ENCODE results near the gene ZNF329. TPM values are rescaled to one million over a fixed set of nuclear protein-coding genes. Genes with fewer than 3 reads are reported as not detected.

ZNF329 gene
- polyA plus RNA-seq, 2 of the 4 experiments (the other 2 are of a cell fraction), result 2.7 to 5.7 TPM

DNA sequence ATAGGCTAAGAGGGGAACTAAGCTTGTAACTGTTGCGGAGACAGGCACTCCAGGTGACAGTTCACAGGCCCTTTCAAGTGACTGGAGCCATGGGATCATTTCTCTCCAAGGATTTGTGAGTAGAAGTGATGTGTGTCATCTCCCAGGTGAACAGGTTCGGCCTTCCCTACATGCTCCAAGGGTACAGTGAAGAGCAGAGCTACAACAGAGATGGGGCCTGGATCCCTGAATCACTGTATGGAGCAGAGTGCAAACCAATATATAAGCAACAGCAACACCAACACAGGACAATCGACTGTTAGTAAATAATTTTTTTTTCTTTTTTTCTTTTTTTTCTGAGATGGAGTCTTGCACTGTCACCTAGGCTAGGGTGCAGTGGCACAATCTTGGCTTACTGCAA lies 67.6 kb downstream of the ZNF329 start:
- no peak overlapping the region for H3K4me2 ChIP-seq
- peaks cover 87% of the 10 kb centered on the region for H3K9me3 ChIP-seq
- no peaks in the 10 kb centered on the region for H3K4me1 ChIP-seq
- H3K27ac ChIP-seq, result no peak overlapping the region
- FAIRE-seq (no peak), ATAC-seq (no peak), DNase-seq (ENCODE audit: low read depth in 1 of 2, low spot score in 1 of 2) (no peak)
- TF ChIP-seq MYC (IDR thresholded peaks at IDR 0.05; ENCODE audit: borderline replicate concordance, low read length) (no peak), POLR2AphosphoS2 (conservative IDR thresholded peaks at IDR 0.05; ENCODE audit: low read length) (no peak)
- CTCF ChIA-PET, result interaction anchor here (1.0 kb wide), 1 partner anchor 9 kb away, joined by 4 read pairs; no protein-coding TSS in a partner anchor
- H3K4me3 ChIP-seq, result no peak overlapping the region
- POLR2A ChIA-PET, result no interaction called here
- WGBS (ENCODE audit: missing lambda C conversion rate), result 36% methylated on average over 3 of the region's 3 CpGs

DNA sequence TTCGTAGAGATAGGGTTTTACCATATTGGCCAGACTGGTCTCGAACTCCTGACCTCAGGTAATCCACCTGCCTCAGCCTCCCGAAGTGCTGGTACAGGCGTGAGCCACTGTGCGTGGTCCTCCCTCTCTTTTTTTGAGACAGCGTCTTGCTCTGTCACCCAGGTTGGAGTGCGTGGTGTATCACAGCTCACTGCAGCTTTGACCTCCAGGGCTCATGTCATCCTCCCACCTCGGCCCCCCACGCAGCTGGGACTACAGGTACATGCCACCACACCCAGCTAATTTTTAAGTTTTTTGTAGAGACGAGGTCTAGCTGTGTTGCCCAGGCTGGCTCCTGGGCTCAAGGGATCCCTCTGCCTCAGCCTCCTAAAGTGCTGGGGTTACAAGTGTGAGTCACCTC lies 70.8 kb downstream of the ZNF329 start:
- CTCF ChIA-PET, result interaction anchor here (1.1 kb wide), 1 partner anchor 468 kb away, joined by 3 read pairs; no protein-coding TSS in a partner anchor
- POLR2A ChIA-PET, result no interaction called here
- TF ChIP-seq RFX5 (IDR thresholded peaks at IDR 0.05) (no peak), GATA3 (IDR thresholded peaks at IDR 0.05; ENCODE audit: borderline replicate concordance) (no peak), TFCP2L1 (CRISPR knock-in tag; IDR thresholded peaks at IDR 0.05) (no peak), JUNB (IDR thresholded peaks at IDR 0.05) (no peak)
- TF ChIP-seq, protein P1, sequence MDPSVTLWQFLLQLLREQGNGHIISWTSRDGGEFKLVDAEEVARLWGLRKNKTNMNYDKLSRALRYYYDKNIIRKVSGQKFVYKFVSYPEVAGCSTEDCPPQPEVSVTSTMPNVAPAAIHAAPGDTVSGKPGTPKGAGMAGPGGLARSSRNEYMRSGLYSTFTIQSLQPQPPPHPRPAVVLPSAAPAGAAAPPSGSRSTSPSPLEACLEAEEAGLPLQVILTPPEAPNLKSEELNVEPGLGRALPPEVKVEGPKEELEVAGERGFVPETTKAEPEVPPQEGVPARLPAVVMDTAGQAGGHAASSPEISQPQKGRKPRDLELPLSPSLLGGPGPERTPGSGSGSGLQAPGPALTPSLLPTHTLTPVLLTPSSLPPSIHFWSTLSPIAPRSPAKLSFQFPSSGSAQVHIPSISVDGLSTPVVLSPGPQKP (IDR thresholded peaks at IDR 0.05; ENCODE audit: low read depth, low read length), result no peak
- TF ChIP-seq, protein P2, sequence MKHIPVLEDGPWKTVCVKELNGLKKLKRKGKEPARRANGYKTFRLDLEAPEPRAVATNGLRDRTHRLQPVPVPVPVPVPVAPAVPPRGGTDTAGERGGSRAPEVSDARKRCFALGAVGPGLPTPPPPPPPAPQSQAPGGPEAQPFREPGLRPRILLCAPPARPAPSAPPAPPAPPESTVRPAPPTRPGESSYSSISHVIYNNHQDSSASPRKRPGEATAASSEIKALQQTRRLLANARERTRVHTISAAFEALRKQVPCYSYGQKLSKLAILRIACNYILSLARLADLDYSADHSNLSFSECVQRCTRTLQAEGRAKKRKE (CRISPR knock-in tag; IDR thresholded peaks at IDR 0.05; ENCODE audit: low read depth), result no peak
- Histone ChIP-seq H3K27ac (no peak overlapping the region), H3K4me2 (no peak overlapping the region), H3K9me3 (peaks cover 83% of the 10 kb centered on the region), H3K4me3 (no peak overlapping the region), H3K4me1 (no peaks in the 10 kb centered on the region)
- FAIRE-seq (no peak), DNase-seq (ENCODE audit: low read depth in 1 of 2, low spot score in 1 of 2) (no peak), ATAC-seq (no peak)
- WGBS (ENCODE audit: missing lambda C conversion rate), result 18% methylated on average over 10 of the region's 10 CpGs

Other genes with a start within 250 kb of the ZNF329 start
- gene ZNF417, start 234.2 kb downstream of the ZNF329 start, polyA plus RNA-seq (2011; rRNA removed), result 8.0 and 8.7 TPM in 2 replicates
- 5.6 to 5.9 TPM (median 5.8 TPM) in 3 replicates for gene ZNF417, start 234.2 kb downstream of the ZNF329 start, polyA plus RNA-seq (2017; fragmentation: RNase III; extraction: RNeasy Plus Mini Kit Qiagen cat#74134 plus additional on column Dnase treatment)
- 2.8 and 3.2 TPM in 2 replicates for gene ZNF418, start 215.4 kb downstream of the ZNF329 start, polyA plus RNA-seq (2011; rRNA removed)
- 1.8 to 3.0 TPM (median 2.2 TPM) in 3 replicates for gene ZNF418, start 215.4 kb downstream of the ZNF329 start, polyA plus RNA-seq (2017; fragmentation: RNase III; extraction: RNeasy Plus Mini Kit Qiagen cat#74134 plus additional on column Dnase treatment)
- gene ZNF256, start 203.1 kb downstream of the ZNF329 start, polyA plus RNA-seq (2011; rRNA removed), result 2.5 and 2.9 TPM in 2 replicates
- 1.4 to 1.7 TPM (median 1.6 TPM) in 3 replicates for gene ZNF256, start 203.1 kb downstream of the ZNF329 start, polyA plus RNA-seq (2017; fragmentation: RNase III; extraction: RNeasy Plus Mini Kit Qiagen cat#74134 plus additional on column Dnase treatment)
- gene C19orf18, start 176.3 kb downstream of the ZNF329 start, polyA plus RNA-seq (2011; rRNA removed), result 0.13 and 0.15 TPM in 2 replicates
- gene C19orf18, start 176.3 kb downstream of the ZNF329 start, polyA plus RNA-seq (2017; fragmentation: RNase III; extraction: RNeasy Plus Mini Kit Qiagen cat#74134 plus additional on column Dnase treatment), result 0.17 to 0.25 TPM in 2 of 3 replicates, not detected in the other
- 4.8 and 5.1 TPM in 2 replicates for gene ZNF606, start 148.0 kb downstream of the ZNF329 start, polyA plus RNA-seq (2011; rRNA removed)
- 4.5 to 5.1 TPM (median 4.5 TPM) in 3 replicates for gene ZNF606, start 148.0 kb downstream of the ZNF329 start, polyA plus RNA-seq (2017; fragmentation: RNase III; extraction: RNeasy Plus Mini Kit Qiagen cat#74134 plus additional on column Dnase treatment)
- gene ZSCAN1, start 116.8 kb downstream of the ZNF329 start, polyA plus RNA-seq (2011; rRNA removed), result not detected in 2 replicates
- gene ZSCAN1, start 116.8 kb downstream of the ZNF329 start, polyA plus RNA-seq (2017; fragmentation: RNase III; extraction: RNeasy Plus Mini Kit Qiagen cat#74134 plus additional on column Dnase treatment), result not detected in 3 replicates
- gene ZNF135, start 91.5 kb downstream of the ZNF329 start, polyA plus RNA-seq (2011; rRNA removed), result not detected in 2 replicates
- gene ZNF135, start 91.5 kb downstream of the ZNF329 start, polyA plus RNA-seq (2017; fragmentation: RNase III; extraction: RNeasy Plus Mini Kit Qiagen cat#74134 plus additional on column Dnase treatment), result not detected in 3 replicates
- gene ZSCAN18, start 52.6 kb downstream of the ZNF329 start, polyA plus RNA-seq (2011; rRNA removed), result 2.2 and 2.9 TPM in 2 replicates
- gene ZSCAN18, start 52.6 kb downstream of the ZNF329 start, polyA plus RNA-seq (2017; fragmentation: RNase III; extraction: RNeasy Plus Mini Kit Qiagen cat#74134 plus additional on column Dnase treatment), result 2.3 to 3.3 TPM (median 2.6 TPM) in 3 replicates
- gene ZNF274, start 32.3 kb upstream of the ZNF329 start, polyA plus RNA-seq (2011; rRNA removed), result 27.3 and 28.7 TPM in 2 replicates
- gene ZNF274, start 32.3 kb upstream of the ZNF329 start, polyA plus RNA-seq (2017; fragmentation: RNase III; extraction: RNeasy Plus Mini Kit Qiagen cat#74134 plus additional on column Dnase treatment), result 15.8 to 18.8 TPM (median 18.3 TPM) in 3 replicates
- gene ZNF544, start 78.1 kb upstream of the ZNF329 start, polyA plus RNA-seq (2011; rRNA removed), result 32.7 and 33.1 TPM in 2 replicates
- 22.5 to 30.6 TPM (median 23.7 TPM) in 3 replicates for gene ZNF544, start 78.1 kb upstream of the ZNF329 start, polyA plus RNA-seq (2017; fragmentation: RNase III; extraction: RNeasy Plus Mini Kit Qiagen cat#74134 plus additional on column Dnase treatment)
- gene ZNF8, start 128.2 kb upstream of the ZNF329 start, polyA plus RNA-seq (2011; rRNA removed), result 4.0 and 5.6 TPM in 2 replicates
- 2.0 to 2.3 TPM (median 2.3 TPM) in 3 replicates for gene ZNF8, start 128.2 kb upstream of the ZNF329 start, polyA plus RNA-seq (2017; fragmentation: RNase III; extraction: RNeasy Plus Mini Kit Qiagen cat#74134 plus additional on column Dnase treatment)
- 112 and 142 TPM in 2 replicates for gene ERVK3-1, start 154.6 kb upstream of the ZNF329 start, polyA plus RNA-seq (2011; rRNA removed)
- gene ERVK3-1, start 154.6 kb upstream of the ZNF329 start, polyA plus RNA-seq (2017; fragmentation: RNase III; extraction: RNeasy Plus Mini Kit Qiagen cat#74134 plus additional on column Dnase treatment), result 104 to 126 TPM (median 109 TPM) in 3 replicates
- 4.4 and 5.3 TPM in 2 replicates for gene ZSCAN22, start 176.2 kb upstream of the ZNF329 start, polyA plus RNA-seq (2011; rRNA removed)
- gene ZSCAN22, start 176.2 kb upstream of the ZNF329 start, polyA plus RNA-seq (2017; fragmentation: RNase III; extraction: RNeasy Plus Mini Kit Qiagen cat#74134 plus additional on column Dnase treatment), result 2.0 to 2.2 TPM (median 2.0 TPM) in 3 replicates
- gene A1BG, start 202.7 kb upstream of the ZNF329 start, polyA plus RNA-seq (2011; rRNA removed), result 1.5 and 2.5 TPM in 2 replicates
- 9.3 to 11.1 TPM (median 9.5 TPM) in 3 replicates for gene A1BG, start 202.7 kb upstream of the ZNF329 start, polyA plus RNA-seq (2017; fragmentation: RNase III; extraction: RNeasy Plus Mini Kit Qiagen cat#74134 plus additional on column Dnase treatment)
- 1.1 and 1.4 TPM in 2 replicates for gene ZNF497, start 212.0 kb upstream of the ZNF329 start, polyA plus RNA-seq (2011; rRNA removed)
- gene ZNF497, start 212.0 kb upstream of the ZNF329 start, polyA plus RNA-seq (2017; fragmentation: RNase III; extraction: RNeasy Plus Mini Kit Qiagen cat#74134 plus additional on column Dnase treatment), result 1.6 to 2.4 TPM (median 2.0 TPM) in 3 replicates
- gene ZNF837, start 230.2 kb upstream of the ZNF329 start, polyA plus RNA-seq (2011; rRNA removed), result 0.70 and 0.74 TPM in 2 replicates
- gene ZNF837, start 230.2 kb upstream of the ZNF329 start, polyA plus RNA-seq (2017; fragmentation: RNase III; extraction: RNeasy Plus Mini Kit Qiagen cat#74134 plus additional on column Dnase treatment), result 0.62 to 1.1 TPM (median 1.0 TPM) in 3 replicates
- gene RPS5, start 236.5 kb upstream of the ZNF329 start, polyA plus RNA-seq (2011; rRNA removed), result 2,475 and 2,940 TPM in 2 replicates
- gene RPS5, start 236.5 kb upstream of the ZNF329 start, polyA plus RNA-seq (2017; fragmentation: RNase III; extraction: RNeasy Plus Mini Kit Qiagen cat#74134 plus additional on column Dnase treatment), result 2,123 to 2,259 TPM (median 2,149 TPM) in 3 replicates
- gene RNF225, start 244.9 kb upstream of the ZNF329 start, polyA plus RNA-seq (2011; rRNA removed), result not detected in 2 replicates
- not detected in 3 replicates for gene RNF225, start 244.9 kb upstream of the ZNF329 start, polyA plus RNA-seq (2017; fragmentation: RNase III; extraction: RNeasy Plus Mini Kit Qiagen cat#74134 plus additional on column Dnase treatment)